IMR-90 (cell line): ENCODE measurements around the gene BCAS2. TPM values are rescaled to one million over a fixed set of nuclear protein-coding genes. Genes with fewer than 3 reads are reported as not detected.

Source experiments
- ATAC-seq: fragments of 200-7000 bp; cut with Tn5 transposase; 2 replicates; pipeline ENCODE4 v1.9.1; 2020; ENCODE audit warnings: low read depth, mild to moderate bottlenecking, moderate library complexity
- BruUV-seq: library from RNA; stranded (reverse); fragments of 400-500 nt; replicated peaks from 2 replicates; lab custom pipeline; 2021; lab: Mats Ljungman, UMichigan
- CTCF ChIA-PET: fragments of 300-600 bp; formaldehyde crosslinking; extraction: SDS; loops from one replicate; lab custom pipeline; 2021; ENCODE audit warnings: antibody characterized with exemption; lab: Yijun Ruan, JAX
- POLR2A ChIA-PET: fragments of 300-600 bp; sonication (Branson Sonifier 250); formaldehyde crosslinking; loops from one replicate; lab custom pipeline; 2022; ENCODE audit warnings: antibody characterized with exemption; ENCODE audit not compliant: unreplicated experiment; lab: Charles Lee
- DNase-seq: peaks from one replicate; pipeline ENCODE4 v3.0.0; 2013
- H2AFZ ChIP-seq: replicated peaks from 2 replicates; pipeline ENCODE3; 2013; ENCODE audit warnings: low read length, mild to moderate bottlenecking; ENCODE audit not compliant: poor library complexity
- H2AK5ac ChIP-seq: 2 replicates; pipeline ENCODE4 v1.6.1; 2013; ENCODE audit warnings: low read depth, low read length, inconsistent platforms
- H2AK9ac ChIP-seq: replicated peaks from 2 replicates; pipeline ENCODE3; 2013; ENCODE audit warnings: mild to moderate bottlenecking, low read depth, low read length, moderate library complexity; ENCODE audit not compliant: poor library complexity
- H2BK120ac ChIP-seq: 2 replicates; pipeline ENCODE4 v1.6.1; 2013; ENCODE audit warnings: low read depth, low read length, inconsistent platforms
- H2BK15ac ChIP-seq: 3 replicates; pipeline ENCODE4 v1.6.1; 2013; ENCODE audit warnings: low read depth, low read length, inconsistent platforms
- H2BK20ac ChIP-seq: 2 replicates; pipeline ENCODE4 v1.6.1; 2013; ENCODE audit warnings: low read depth, mild to moderate bottlenecking, inconsistent platforms, low read length, moderate library complexity
- H2BK5ac ChIP-seq: 2 replicates; pipeline ENCODE4 v1.6.1; 2013; ENCODE audit warnings: mild to moderate bottlenecking, low read depth, low read length, inconsistent platforms; ENCODE audit not compliant: poor library complexity, severe bottlenecking
- H3K14ac ChIP-seq: replicated peaks from 2 replicates; pipeline ENCODE4 v1.6.1; 2013; ENCODE audit warnings: low read depth, low read length, inconsistent platforms
- H3K18ac ChIP-seq: 2 replicates; pipeline ENCODE4 v1.6.1; 2013; ENCODE audit warnings: low read depth, low read length, control low read depth
- H3K23ac ChIP-seq: 2 replicates; pipeline ENCODE4 v1.6.1; 2013; ENCODE audit warnings: low read depth, low read length, inconsistent platforms
- H3K27ac ChIP-seq: 2 replicates; pipeline ENCODE4 v1.5.1; 2013; ENCODE audit warnings: mild to moderate bottlenecking, control low read depth, low read length; ENCODE audit not compliant: insufficient read depth
- H3K27me3 ChIP-seq: 2 replicates; pipeline ENCODE4 v1.6.1; 2013; ENCODE audit warnings: low read length; ENCODE audit not compliant: control insufficient read depth, insufficient read depth
- H3K36me3 ChIP-seq: 2 replicates; pipeline ENCODE4 v1.6.1; 2013; ENCODE audit warnings: low read length, mixed read lengths; ENCODE audit not compliant: control insufficient read depth, insufficient read depth
- H3K4ac ChIP-seq: 2 replicates; pipeline ENCODE4 v1.6.1; 2013; ENCODE audit warnings: low read depth, low read length, inconsistent platforms
- H3K4me1 ChIP-seq: 2 replicates; pipeline ENCODE4 v1.6.1; 2013; ENCODE audit warnings: low read length, mixed read lengths; ENCODE audit not compliant: control insufficient read depth, insufficient read depth
- H3K4me2 ChIP-seq: 2 replicates; pipeline ENCODE4 v1.6.1; 2013; ENCODE audit warnings: low read depth, mild to moderate bottlenecking, control low read depth, low read length, moderate library complexity
- H3K4me3 ChIP-seq: 2 replicates; pipeline ENCODE4 v1.5.1; 2013; ENCODE audit warnings: low read depth, mild to moderate bottlenecking, control low read depth, low read length, moderate library complexity; ENCODE audit not compliant: insufficient read depth
- H3K56ac ChIP-seq: 2 replicates; pipeline ENCODE4 v1.6.1; 2013; ENCODE audit warnings: low read length, inconsistent platforms; ENCODE audit not compliant: insufficient read depth; ENCODE audit errors: extremely low read depth
- H3K79me1 ChIP-seq, 2 experiments: 2 replicates each; pipeline ENCODE4 v1.6.1; 2013; ENCODE audit warnings: low read length in 2 of 2, inconsistent platforms in 1 of 2, low read depth in 1 of 2
- H3K9ac ChIP-seq: 2 replicates; pipeline ENCODE4 v1.6.1; 2013; ENCODE audit warnings: low read depth, low read length, control low read depth
- H3K9me1 ChIP-seq: 2 replicates; pipeline ENCODE4 v1.6.1; 2013; ENCODE audit warnings: low read length, inconsistent platforms; ENCODE audit not compliant: insufficient read depth
- H3K9me3 ChIP-seq: 2 replicates; pipeline ENCODE4 v1.6.1; 2013; ENCODE audit warnings: low read length; ENCODE audit not compliant: control insufficient read depth, insufficient read depth
- H4K20me1 ChIP-seq: 2 replicates; pipeline ENCODE4 v1.6.1; 2013; ENCODE audit warnings: low read length, inconsistent platforms; ENCODE audit not compliant: insufficient read depth
- H4K5ac ChIP-seq: 2 replicates; pipeline ENCODE4 v1.6.1; 2013; ENCODE audit warnings: mild to moderate bottlenecking, low read depth, low read length, control low read depth
- H4K8ac ChIP-seq, 2 experiments: 2 replicates each; pipeline ENCODE4 v1.6.1; 2013; ENCODE audit warnings: low read depth in 2 of 2, low read length in 2 of 2, control low read depth in 1 of 2, inconsistent platforms in 1 of 2
- H4K91ac ChIP-seq: 2 replicates; pipeline ENCODE4 v1.6.1; 2013; ENCODE audit warnings: low read depth, low read length, inconsistent platforms; ENCODE audit not compliant: insufficient read depth
- MXI1 ChIP-seq: IDR thresholded peaks from 2 replicates; pipeline ENCODE4 v1.6.1; 2012; ENCODE audit warnings: low read depth, mild to moderate bottlenecking, low read length, moderate library complexity, borderline replicate concordance
- WGBS, 2 experiments: methylation state at CpG; one replicate each; pipeline versions ENCODE4 v1.1.5 to v1.1.7; 2013; ENCODE audit warnings: missing lambda C conversion rate in 2 of 2; ENCODE audit not compliant: insufficient read length in 1 of 2; ENCODE audit errors: extremely low coverage in 2 of 2; 5-methylcytosine and 5-hydroxymethylcytosine counted together
- dilution Hi-C: fragments of 300-500 bp; cut with HindIII; formaldehyde crosslinking; loops from one replicate; pipeline ENCODE4 v1.14.3; 2018; ENCODE audit warnings: low sequenced_read_pairs; ENCODE audit not compliant: unreplicated experiment
- in situ Hi-C: fragments of 300-500 bp; cut with MboI; formaldehyde crosslinking; loops from 3 replicates; pipeline ENCODE4 v1.14.3; 2019; ENCODE audit warnings: low sequenced_read_pairs, inconsistent platforms, mixed read lengths
- intact Hi-C: fragments of 100-400 bp; cut with micrococcal nuclease; formaldehyde crosslinking; loops from 2 replicates; pipeline ENCODE4 v1.10.0; 2022
- polyA plus RNA-seq, 3 experiments: library from polyadenylated mRNA; depleted of rRNA; stranded (reverse); fragments of >200 nt; gene quantifications; 2 replicates each; pipeline ENCODE4 v1.2.3, GENCODE V29; 2012; ENCODE audit warnings: low replicate concordance in 1 of 3
- total RNA-seq: library from RNA; depleted of rRNA; stranded (reverse); fragments of >200 nt; gene quantifications from 2 replicates; pipeline ENCODE4 v1.2.3, GENCODE V29; 2012

BCAS2 gene
- total and polyA plus RNA-seq, 2 of the 4 experiments (the other 2 are of a cell fraction) = 15.4 to 23.1 TPM

DNA sequence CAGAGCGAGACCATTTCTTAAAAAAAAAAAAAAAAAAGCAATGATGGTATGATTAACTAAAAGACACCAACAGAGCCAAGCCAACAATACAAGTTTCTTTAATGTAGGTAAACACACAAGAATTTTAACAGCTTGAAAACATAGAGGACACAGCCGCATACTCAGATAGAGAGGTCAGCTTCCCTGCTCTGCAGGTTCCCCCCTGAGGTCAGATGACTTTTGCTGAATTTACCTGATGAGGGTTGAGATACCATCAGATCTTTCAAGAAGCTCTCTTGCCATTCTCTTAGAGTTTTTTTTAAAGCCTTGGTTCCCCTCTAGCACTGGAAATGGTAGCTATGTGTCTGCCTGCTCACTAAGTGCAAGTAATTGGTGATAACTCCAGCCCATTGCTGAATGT lies 31.1 kb downstream of the BCAS2 start:
- Histone ChIP-seq H3K9me3 (no peaks in the 10 kb centered on the region), H2BK5ac (no peak overlapping the region), H4K20me1 (no peaks in the 10 kb centered on the region), H3K36me3 (no peaks in the 10 kb centered on the region), H3K23ac (no peak overlapping the region), H3K14ac (no peak overlapping the region), H4K8ac (no peak overlapping the region), H2BK20ac (no peak overlapping the region), H3K27me3 (no peaks in the 10 kb centered on the region), H2AK9ac (no peak overlapping the region), H2AK5ac (no peak overlapping the region), H3K4ac (no peak overlapping the region), H3K56ac (no peak overlapping the region), H3K79me1 (no peaks in the 10 kb centered on the region), H3K4me3 (no peak overlapping the region), H4K5ac (no peak overlapping the region), H3K9me1 (no peaks in the 10 kb centered on the region), H2BK120ac (no peak overlapping the region), H3K9ac (no peak overlapping the region), H2BK15ac (no peak overlapping the region), H3K27ac (no peak overlapping the region), H3K18ac (no peak overlapping the region), H3K4me2 (no peak overlapping the region), H4K91ac (no peak overlapping the region), H3K4me1 (no peaks in the 10 kb centered on the region), H2AFZ (no peak overlapping the region)
- BruUV-seq = no TSS peak
- ChIA-PET CTCF (interaction anchor here (0.6 to 0.9 kb wide), 3 partner anchors 9 to 542 kb away, joined by 4 to 5 read pairs (median 4); no protein-coding TSS in a partner anchor), POLR2A (interaction anchor here (0.7 kb wide), 1 partner anchor 22 kb away, joined by 7 read pairs; no protein-coding TSS in a partner anchor)
- dilution Hi-C loops = no loop called here
- WGBS, 2 experiments = no CpG with 5 or more reads among the region's 2 CpGs
- ATAC-seq = no peak
- in situ Hi-C loops = no loop called here
- DNase-seq = no peak
- TF ChIP-seq MXI1 = no peak
- intact Hi-C loops = no loop called here
